HG03558 (cell line): ENCODE results near the gene CYYR1.

Experiments
- ATAC-seq: cut with Tn5 transposase; IDR thresholded peaks from one replicate; pipeline ENCODE4 v1.9.1; 2021; ENCODE audit warnings: moderate number of reproducible peaks; ENCODE audit not compliant: unreplicated experiment; ENCODE audit errors: extremely low read depth

The CYYR1 gene

GRCh38 chr21:26555540-26556146 is 17.4 kb downstream of the CYYR1 start:
- ATAC-seq: no peak

- ATAC-seq: no peak
Observed at GRCh38 chr21:26554365-26554764, 18.7 kb downstream of the CYYR1 start.

GRCh38 chr21:26553898-26554297 is 19.2 kb downstream of the CYYR1 start:
- no peak for ATAC-seq

- no peak for ATAC-seq
Observed at GRCh38 chr21:26550326-26550725, 22.8 kb downstream of the CYYR1 start.

- ATAC-seq: no peak
Observed at GRCh38 chr21:26546446-26547097, 26.5 kb downstream of the CYYR1 start.

- ATAC-seq: no peak
Observed at GRCh38 chr21:26544201-26544775, 28.8 kb downstream of the CYYR1 start.

GRCh38 chr21:26540651-26541050 is 32.4 kb downstream of the CYYR1 start:
- ATAC-seq: no peak

GRCh38 chr21:26539566-26539965 is 33.5 kb downstream of the CYYR1 start:
- no peak for ATAC-seq

GRCh38 chr21:26534517-26534916 is 38.6 kb downstream of the CYYR1 start:
- ATAC-seq: no peak

- ATAC-seq: no peak
Observed at GRCh38 chr21:26532208-26532607, 40.9 kb downstream of the CYYR1 start.

- ATAC-seq: no peak
Observed at GRCh38 chr21:26529526-26529925, 43.6 kb downstream of the CYYR1 start.

GRCh38 chr21:26528882-26529281 is 44.2 kb downstream of the CYYR1 start:
- ATAC-seq: no peak

- no peak for ATAC-seq
Observed at GRCh38 chr21:26522704-26523103, 50.4 kb downstream of the CYYR1 start.

- no peak for ATAC-seq
Observed at GRCh38 chr21:26519142-26519541, 53.9 kb downstream of the CYYR1 start.

- no peak for ATAC-seq
Observed at GRCh38 chr21:26515257-26515656, 57.8 kb downstream of the CYYR1 start.

- ATAC-seq: no peak
Observed at GRCh38 chr21:26513212-26513611, 59.9 kb downstream of the CYYR1 start.

- ATAC-seq: no peak
Observed at GRCh38 chr21:26512664-26513063, 60.4 kb downstream of the CYYR1 start.

- no peak for ATAC-seq
Observed at GRCh38 chr21:26508903-26509302, 64.2 kb downstream of the CYYR1 start.

- ATAC-seq: no peak
Observed at GRCh38 chr21:26506956-26507355, 66.1 kb downstream of the CYYR1 start.

- no peak for ATAC-seq
Observed at GRCh38 chr21:26505211-26505610, 67.9 kb downstream of the CYYR1 start.

GRCh38 chr21:26503414-26503813 is 69.7 kb downstream of the CYYR1 start:
- ATAC-seq: no peak

- ATAC-seq: no peak
Observed at GRCh38 chr21:26501495-26502021, 71.5 kb downstream of the CYYR1 start.
